A673 (cell line): ENCODE measurements around the gene COL5A2. TPM values are rescaled to one million over a fixed set of nuclear protein-coding genes. Genes with fewer than 3 reads are reported as not detected.

Source experiments
- BruUV-seq: library from RNA; stranded (reverse); fragments of 400-500 nt; replicated peaks from 2 replicates; lab custom pipeline; 2021; lab: Mats Ljungman, UMichigan
- CTCF ChIA-PET: fragments of 300-600 bp; sonication (Branson Sonifier 250); formaldehyde crosslinking; loops from one replicate; lab custom pipeline; 2022; ENCODE audit warnings: antibody characterized with exemption; lab: Charles Lee
- POLR2A ChIA-PET: fragments of 300-600 bp; sonication (Branson Sonifier 250); formaldehyde crosslinking; loops from one replicate; lab custom pipeline; 2022; ENCODE audit warnings: antibody characterized with exemption; ENCODE audit not compliant: low non-redundant PET; lab: Charles Lee
- DNase-seq: peaks from one replicate; pipeline ENCODE4 v3.0.0-alpha.2; 2015; ENCODE audit warnings: low spot score
- H3K27ac ChIP-seq: fragments of 200-600 bp; sonication (generic); 2 replicates; pipeline ENCODE4 v1.5.1; 2016; ENCODE audit warnings: mixed run types, low read depth, mild to moderate bottlenecking, mixed read lengths, antibody characterized with exemption, low read length; ENCODE audit not compliant: poor library complexity, severe bottlenecking
- H3K27me3 ChIP-seq: fragments of 200-600 bp; sonication (generic); replicated peaks from 2 replicates; pipeline ENCODE4 v1.6.1; 2017; ENCODE audit warnings: mixed run types, low read depth, mild to moderate bottlenecking, mixed read lengths, antibody characterized with exemption, low read length; ENCODE audit not compliant: insufficient read depth, poor library complexity
- H3K36me3 ChIP-seq: fragments of 200-600 bp; sonication (generic); 2 replicates; pipeline ENCODE4 v1.6.1; 2016; ENCODE audit warnings: mixed run types, mild to moderate bottlenecking, mixed read lengths, antibody characterized with exemption, low read length; ENCODE audit not compliant: insufficient read depth, poor library complexity, severe bottlenecking
- H3K4me1 ChIP-seq: fragments of 200-600 bp; sonication (generic); 2 replicates; pipeline ENCODE4 v1.6.1; 2017; ENCODE audit warnings: mixed run types, mild to moderate bottlenecking, mixed read lengths, antibody characterized with exemption, low read length; ENCODE audit not compliant: insufficient read depth, poor library complexity, severe bottlenecking
- H3K4me3 ChIP-seq: fragments of 200-600 bp; sonication (generic); 2 replicates; pipeline ENCODE4 v1.5.1; 2016; ENCODE audit warnings: low read depth, mixed run types, mild to moderate bottlenecking, mixed read lengths, low read length; ENCODE audit not compliant: poor library complexity, severe bottlenecking
- H3K9me3 ChIP-seq: fragments of 200-600 bp; sonication (generic); 2 replicates; pipeline ENCODE4 v1.6.1; 2016; ENCODE audit warnings: mixed run types, low read depth, mild to moderate bottlenecking, mixed read lengths, antibody characterized with exemption, low read length; ENCODE audit not compliant: poor library complexity, severe bottlenecking
- CTCF ChIP-seq: fragments of 300-800, 200-600 bp; sonication (generic); conservative IDR thresholded peaks from 2 replicates; pipeline ENCODE4 v1.5.1; 2017; ENCODE audit warnings: low read depth, mild to moderate bottlenecking, antibody characterized with exemption, low read length, moderate library complexity, mixed read lengths
- EZH2 ChIP-seq: fragments of 200-600 bp; sonication (generic); IDR thresholded peaks from 2 replicates; pipeline ENCODE4 v1.6.1; 2017; ENCODE audit warnings: borderline replicate concordance, low read depth, mild to moderate bottlenecking, mixed read lengths, antibody characterized with exemption, low read length; ENCODE audit not compliant: poor library complexity, severe bottlenecking
- intact Hi-C: fragments of 100-400 bp; cut with micrococcal nuclease; formaldehyde crosslinking; loops from one replicate; pipeline ENCODE4 v1.10.0; 2022; ENCODE audit not compliant: unreplicated experiment
- total RNA-seq: library from RNA; stranded (reverse); gene quantifications from 2 replicates; pipeline ENCODE4 v1.2.3, GENCODE V29; 2021

The COL5A2 gene
- total RNA-seq, 1 experiment from 2014 or later: 92.2 TPM

GRCh38 chr2:189115126-189115525 lies 64.4 kb downstream of the COL5A2 start:
- no peaks in the 10 kb centered on the region for H3K27me3 ChIP-seq
- ChIA-PET CTCF (interaction anchor here (0.7 kb wide), 1 partner anchor 28 kb away, joined by 3 read pairs; no protein-coding TSS in a partner anchor), POLR2A (no interaction called here)
- H3K36me3 ChIP-seq: peaks cover 2% of the 10 kb centered on the region
- intact Hi-C loops: loop anchor here (5.0 kb wide), 1 partner anchor 62 kb away; the partner anchor contains the start of gene COL5A2
- BruUV-seq: no TSS peak
- no peak for TF ChIP-seq EZH2
- TF ChIP-seq CTCF: peak; percentile 56
- no peak overlapping the region for H3K27ac ChIP-seq
- no peak overlapping the region for H3K4me3 ChIP-seq
- H3K4me1 ChIP-seq: peaks cover 35% of the 10 kb centered on the region
- peak; percentile 69 for DNase-seq
- H3K9me3 ChIP-seq: no peaks in the 10 kb centered on the region

- TF ChIP-seq CTCF: no peak
- no peak for TF ChIP-seq EZH2
- ChIA-PET POLR2A (no interaction called here), CTCF (interaction anchor here (0.6 kb wide), 1 partner anchor 27 kb away, joined by 14 read pairs; no protein-coding TSS in a partner anchor)
- Histone ChIP-seq H3K4me3 (no peak overlapping the region), H3K4me1 (peaks cover 33% of the 10 kb centered on the region), H3K36me3 (peaks cover 12% of the 10 kb centered on the region), H3K27ac (no peak overlapping the region), H3K27me3 (no peaks in the 10 kb centered on the region), H3K9me3 (no peaks in the 10 kb centered on the region)
- no TSS peak for BruUV-seq
- DNase-seq: no peak
- intact Hi-C loops: loop anchor here (5.0 kb wide), 1 partner anchor 293 kb away; no protein-coding TSS in a partner anchor
Observed at GRCh38 chr2:189113963-189114362, 65.6 kb downstream of the COL5A2 start.

GRCh38 chr2:189111063-189111715 lies 68.4 kb downstream of the COL5A2 start:
- BruUV-seq: no TSS peak
- H3K36me3 ChIP-seq: peaks cover 17% of the 10 kb centered on the region
- intact Hi-C loops: loop anchor here (5.0 kb wide), 1 partner anchor 296 kb away; no protein-coding TSS in a partner anchor
- ChIA-PET CTCF (no interaction called here), POLR2A (no interaction called here)
- no peak overlapping the region for H3K4me3 ChIP-seq
- H3K9me3 ChIP-seq: no peaks in the 10 kb centered on the region
- no peaks in the 10 kb centered on the region for H3K27me3 ChIP-seq
- no peak for TF ChIP-seq CTCF
- no peak for TF ChIP-seq EZH2
- no peak for DNase-seq
- peaks cover 14% of the 10 kb centered on the region for H3K4me1 ChIP-seq
- no peak overlapping the region for H3K27ac ChIP-seq
